Muscle layer of colon (tissue), 2 donors: ENCODE data around the gene OLR1.

ENCODE experiments used
- H3K27ac ChIP-seq: one replicate; pipeline ENCODE4 v1.7.0; 2013; ENCODE audit warnings: low read depth, mild to moderate bottlenecking, low read length, moderate library complexity
- H3K27me3 ChIP-seq, 2 donors: one replicate each; pipeline ENCODE4 v1.7.0; 2013; ENCODE audit warnings: low read length in 2 of 2, mild to moderate bottlenecking in 2 of 2; ENCODE audit not compliant: insufficient read depth in 2 of 2, control insufficient read depth in 1 of 2
- H3K36me3 ChIP-seq: one replicate; pipeline ENCODE4 v1.7.0; 2013; ENCODE audit warnings: mild to moderate bottlenecking, low read length; ENCODE audit not compliant: insufficient read depth
- H3K4me1 ChIP-seq: one replicate; pipeline ENCODE4 v1.7.0; 2013; ENCODE audit warnings: mild to moderate bottlenecking, low read length; ENCODE audit not compliant: insufficient read depth
- H3K4me3 ChIP-seq, 2 donors: one replicate each; pipeline ENCODE4 v1.7.0; 2013; ENCODE audit warnings: low read length in 2 of 2, low read depth in 1 of 2, mild to moderate bottlenecking in 1 of 2, moderate library complexity in 1 of 2
- H3K9ac ChIP-seq: one replicate; pipeline ENCODE4 v1.7.0; 2013; ENCODE audit warnings: low read length
- H3K9me3 ChIP-seq: one replicate; pipeline ENCODE4 v1.7.0; 2013; ENCODE audit warnings: mild to moderate bottlenecking, low read length
- donor health status: abdominal sarcoma.
- donor health status: Adenocarcinoma of cecum.

OLR1 gene

DNA sequence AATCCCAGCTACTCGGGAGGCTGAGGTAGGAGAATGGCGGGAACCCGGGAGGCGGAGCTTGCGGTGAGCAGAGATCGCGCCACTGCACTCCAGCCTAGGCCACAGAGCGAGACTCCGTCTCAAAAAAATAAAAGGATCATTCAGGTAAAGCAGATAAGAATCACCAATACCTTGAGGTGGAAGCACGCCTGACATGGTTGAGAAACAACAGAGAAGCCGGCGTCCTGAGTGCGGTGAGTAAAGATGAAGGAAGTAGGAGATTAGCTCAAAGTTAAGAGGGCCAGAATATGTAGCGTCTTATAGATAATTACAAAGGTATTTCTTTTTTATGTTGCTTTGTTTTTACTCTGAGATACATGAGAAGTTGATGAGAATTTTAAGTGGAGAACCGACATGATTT lies 56.6 kb downstream of the OLR1 start:
- H3K9ac ChIP-seq, result no peak overlapping the region
- no peaks in the 10 kb centered on the region for H3K27me3 ChIP-seq
- H3K4me3 ChIP-seq, result no peak overlapping the region
- H3K36me3 ChIP-seq, result no peaks in the 10 kb centered on the region
- H3K4me1 ChIP-seq, result no peaks in the 10 kb centered on the region
- no peaks in the 10 kb centered on the region for H3K9me3 ChIP-seq
- no peak overlapping the region for H3K27ac ChIP-seq

DNA sequence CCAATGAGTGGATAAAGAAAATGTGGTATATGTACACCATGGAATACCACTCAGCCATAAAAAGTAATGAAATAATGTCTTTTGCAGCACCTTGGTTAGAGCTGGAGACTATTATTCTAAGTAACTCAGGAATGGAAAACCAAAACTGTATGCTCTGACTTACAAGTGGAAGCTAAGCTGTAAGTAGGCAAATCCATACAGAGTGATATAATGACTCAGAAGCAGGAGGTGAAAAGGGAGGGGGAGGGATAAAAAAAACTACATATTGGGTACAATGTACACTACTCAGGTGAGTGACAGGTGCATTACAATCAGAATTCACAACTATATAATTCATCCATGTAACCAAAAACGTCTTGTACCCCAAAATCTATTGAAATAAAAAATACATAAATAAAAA lies 58.0 kb downstream of the OLR1 start:
- Histone ChIP-seq H3K9ac (no peak overlapping the region), H3K36me3 (no peaks in the 10 kb centered on the region), H3K9me3 (no peaks in the 10 kb centered on the region), H3K4me1 (no peaks in the 10 kb centered on the region), H3K4me3 (no peak overlapping the region), H3K27ac (no peak overlapping the region), H3K27me3 (no peaks in the 10 kb centered on the region)

DNA sequence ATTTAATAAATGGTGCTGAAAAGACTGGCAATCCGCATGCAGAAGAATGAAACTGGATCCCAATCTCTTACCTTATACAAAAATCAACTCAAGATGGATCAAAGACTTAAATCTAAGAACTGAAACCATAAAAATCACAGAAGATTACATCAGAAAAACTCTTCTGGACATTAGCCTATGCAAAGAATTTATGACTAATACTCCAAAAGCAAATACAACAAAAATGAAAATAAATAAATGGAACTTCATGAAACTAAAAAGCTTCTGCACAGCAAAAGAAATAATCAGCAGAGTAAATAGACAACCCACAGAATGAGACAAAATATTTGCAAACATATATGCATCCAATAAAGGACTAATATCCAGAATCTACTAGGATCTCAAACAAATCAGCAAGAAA lies 58.9 kb downstream of the OLR1 start:
- Histone ChIP-seq H3K4me1 (no peaks in the 10 kb centered on the region), H3K9me3 (no peaks in the 10 kb centered on the region), H3K36me3 (no peaks in the 10 kb centered on the region), H3K27me3 (no peaks in the 10 kb centered on the region), H3K4me3 (no peak overlapping the region), H3K9ac (no peak overlapping the region), H3K27ac (no peak overlapping the region)

DNA sequence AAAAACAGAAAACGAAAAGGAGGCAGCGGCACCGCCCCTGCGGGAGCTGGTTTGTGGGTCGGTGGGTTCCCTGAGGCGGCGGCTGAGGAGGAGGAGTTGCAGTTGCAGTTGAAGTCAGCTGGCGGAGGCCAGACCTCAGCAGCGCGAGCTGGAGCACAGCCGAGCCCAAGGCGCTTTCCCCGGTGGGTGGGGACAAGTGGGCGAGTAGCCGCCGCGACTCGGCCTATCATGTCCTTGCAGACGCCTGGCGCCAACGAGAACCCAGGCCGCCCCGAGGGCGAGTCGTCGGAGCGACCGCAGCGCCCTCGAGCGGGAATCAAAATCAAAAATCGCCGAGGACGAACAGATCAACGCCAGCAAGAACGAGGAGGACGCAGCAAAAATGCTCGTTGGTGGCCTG lies 60.5 kb downstream of the OLR1 start:
- H3K9ac ChIP-seq, result no peak overlapping the region
- no peaks in the 10 kb centered on the region for H3K36me3 ChIP-seq
- no peaks in the 10 kb centered on the region for H3K4me1 ChIP-seq
- H3K27me3 ChIP-seq, result no peaks in the 10 kb centered on the region
- H3K4me3 ChIP-seq, result no peak overlapping the region
- no peaks in the 10 kb centered on the region for H3K9me3 ChIP-seq
- H3K27ac ChIP-seq, result no peak overlapping the region

DNA sequence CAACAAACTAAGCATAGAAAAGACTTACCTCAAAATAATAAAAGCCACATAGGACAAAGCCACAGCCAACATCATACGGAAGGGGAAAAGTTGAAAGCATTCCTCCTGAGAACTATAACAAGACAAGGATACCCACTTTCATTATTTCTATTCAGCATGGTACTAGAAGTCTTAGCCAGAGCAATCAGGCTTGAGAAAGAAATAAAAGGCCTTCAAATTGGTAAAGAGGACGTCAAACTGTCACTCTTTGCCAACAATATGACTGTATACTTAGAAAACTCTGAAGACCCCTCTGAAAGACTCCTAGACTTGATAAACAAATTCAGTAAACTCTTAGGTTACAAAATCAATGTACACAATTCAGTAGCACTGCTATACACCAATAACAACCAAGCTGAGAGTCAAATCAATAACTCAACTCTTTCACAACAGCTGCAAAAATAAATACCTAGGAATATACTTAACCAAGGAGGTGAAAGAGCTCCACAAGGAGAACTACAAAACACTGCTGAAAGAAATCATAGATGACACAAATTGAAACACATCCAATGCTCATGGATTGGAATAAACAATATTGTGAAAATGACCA lies 61.6 kb downstream of the OLR1 start:
- H3K4me1 ChIP-seq, result no peaks in the 10 kb centered on the region
- H3K27me3 ChIP-seq, result no peaks in the 10 kb centered on the region
- no peaks in the 10 kb centered on the region for H3K9me3 ChIP-seq
- H3K4me3 ChIP-seq, result no peak overlapping the region
- H3K36me3 ChIP-seq, result no peaks in the 10 kb centered on the region
- H3K9ac ChIP-seq, result no peak overlapping the region
- H3K27ac ChIP-seq, result no peak overlapping the region
